Fibroblast of villous mesenchyme (primary cell): Measurements from ENCODE around the gene ADGRE2. TPM values are rescaled to one million over a fixed set of nuclear protein-coding genes. Genes with fewer than 3 reads are reported as not detected.
A peak's percentile ranks its signal among the peaks of the same experiment; 100 is the strongest.
"Not testable (repeated sequence)": the region's sequence is repeated elsewhere in the genome, so short reads cannot be mapped to it uniquely, and the experiment has no call there.

Source experiments
- DNase-seq: peaks from one replicate; pipeline ENCODE4 v3.0.0-alpha.2; 2010; ENCODE audit warnings: low read depth
- H3K4me3 ChIP-seq: 2 replicates; pipeline ENCODE4 v1.5.1; 2011; ENCODE audit warnings: low read depth, mild to moderate bottlenecking, low read length
- total RNA-seq: library from RNA; depleted of rRNA; stranded (reverse); fragments of >200 nt; gene quantifications from 2 replicates; pipeline ENCODE4 v1.2.3, GENCODE V29; 2012
- TF ChIP-seq, protein P1 (sequence below): IDR thresholded peaks from 2 replicates; pipeline ENCODE4 v1.5.1; 2012; ENCODE audit warnings: low read depth, mild to moderate bottlenecking, low read length; ENCODE audit not compliant: insufficient read depth

The ADGRE2 gene
- total RNA-seq = 0.43 and 0.97 TPM in 2 replicates

DNA sequence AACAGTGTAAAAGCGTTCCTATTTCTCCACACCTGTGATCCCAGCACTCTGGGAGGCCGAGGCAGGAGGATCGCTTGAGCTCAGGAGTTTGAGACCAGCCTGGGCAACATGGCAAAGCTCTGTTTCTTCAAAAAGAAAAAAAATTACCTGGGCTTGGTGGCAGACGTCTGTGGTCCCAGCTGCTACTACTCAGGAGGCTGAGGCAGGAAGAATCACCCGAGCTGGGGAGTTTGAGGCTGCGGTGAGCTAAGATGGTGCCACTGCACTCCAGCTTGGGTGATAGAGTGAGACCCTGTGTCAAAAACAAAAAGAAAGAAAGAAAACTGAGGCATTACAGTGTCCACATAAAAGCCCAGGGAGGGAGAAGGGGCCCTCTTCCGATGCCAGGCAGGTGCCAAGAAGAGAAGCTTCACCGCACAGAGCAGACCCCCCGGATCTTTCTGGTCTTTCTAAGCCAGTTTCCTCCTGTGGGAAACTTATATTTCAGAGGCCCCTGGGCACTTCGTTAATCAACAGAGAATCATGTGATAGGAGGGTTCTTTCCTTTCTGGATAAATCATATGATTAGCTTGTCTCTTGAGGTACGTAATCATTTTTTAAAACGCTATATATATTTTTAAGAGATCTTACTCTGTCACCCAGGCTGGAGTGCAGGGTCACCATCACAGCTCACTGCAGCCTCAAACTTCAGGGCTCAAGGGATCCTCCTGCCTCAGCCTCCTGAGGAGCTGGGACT lies at the start of gene ADGRE2:
TSS of gene ADGRE2 (minus strand) at position 451 of the 736 bp plus-strand sequence. CDS start 1,804 bp downstream, outside the sequence.
- H3K4me3 ChIP-seq, DNase-seq: not testable (repeated sequence)

GRCh38 chr19:14826006-14826405 lies 47.6 kb upstream of the ADGRE2 start:
- no peak for DNase-seq
- no peak overlapping the region for H3K4me3 ChIP-seq
- TF ChIP-seq, protein P1, sequence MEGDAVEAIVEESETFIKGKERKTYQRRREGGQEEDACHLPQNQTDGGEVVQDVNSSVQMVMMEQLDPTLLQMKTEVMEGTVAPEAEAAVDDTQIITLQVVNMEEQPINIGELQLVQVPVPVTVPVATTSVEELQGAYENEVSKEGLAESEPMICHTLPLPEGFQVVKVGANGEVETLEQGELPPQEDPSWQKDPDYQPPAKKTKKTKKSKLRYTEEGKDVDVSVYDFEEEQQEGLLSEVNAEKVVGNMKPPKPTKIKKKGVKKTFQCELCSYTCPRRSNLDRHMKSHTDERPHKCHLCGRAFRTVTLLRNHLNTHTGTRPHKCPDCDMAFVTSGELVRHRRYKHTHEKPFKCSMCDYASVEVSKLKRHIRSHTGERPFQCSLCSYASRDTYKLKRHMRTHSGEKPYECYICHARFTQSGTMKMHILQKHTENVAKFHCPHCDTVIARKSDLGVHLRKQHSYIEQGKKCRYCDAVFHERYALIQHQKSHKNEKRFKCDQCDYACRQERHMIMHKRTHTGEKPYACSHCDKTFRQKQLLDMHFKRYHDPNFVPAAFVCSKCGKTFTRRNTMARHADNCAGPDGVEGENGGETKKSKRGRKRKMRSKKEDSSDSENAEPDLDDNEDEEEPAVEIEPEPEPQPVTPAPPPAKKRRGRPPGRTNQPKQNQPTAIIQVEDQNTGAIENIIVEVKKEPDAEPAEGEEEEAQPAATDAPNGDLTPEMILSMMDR = no peak

DNA sequence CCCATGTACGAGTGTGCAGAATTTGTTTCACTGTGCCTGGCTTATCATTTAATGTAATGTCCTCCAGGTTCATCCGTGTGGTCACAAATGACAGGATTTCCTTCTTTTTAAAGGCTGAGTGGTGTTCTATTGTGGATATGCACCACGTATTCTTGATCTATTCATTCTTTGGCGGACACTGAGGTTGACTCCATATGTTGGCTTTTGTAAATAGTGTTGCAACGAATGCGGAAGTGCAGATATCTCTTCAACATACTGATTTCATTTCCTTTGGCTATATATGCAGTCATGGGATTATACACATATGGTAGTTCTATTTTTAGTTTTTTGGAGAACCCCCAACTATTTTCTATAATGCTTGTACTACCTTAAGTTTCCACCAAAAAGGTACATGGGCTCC lies 43.6 kb upstream of the ADGRE2 start:
- H3K4me3 ChIP-seq = no peak overlapping the region
- TF ChIP-seq, protein P1 = no peak
- DNase-seq = peak; percentile 31

- DNase-seq = no peak
- H3K4me3 ChIP-seq = no peak overlapping the region
- TF ChIP-seq, protein P1 = no peak
These were observed 40.2 kb upstream of the ADGRE2 start for GRCh38 chr19:14818588-14818987.

GRCh38 chr19:14817052-14817451 lies 38.7 kb upstream of the ADGRE2 start:
- no peak overlapping the region for H3K4me3 ChIP-seq
- no peak for DNase-seq
- TF ChIP-seq, protein P1 = no peak

GRCh38 chr19:14814982-14815652 lies 36.8 kb upstream of the ADGRE2 start:
- no peak overlapping the region for H3K4me3 ChIP-seq
- TF ChIP-seq, protein P1 = no peak
- peak; percentile 20 for DNase-seq

- DNase-seq = no peak
- no peak overlapping the region for H3K4me3 ChIP-seq
- TF ChIP-seq, protein P1 = no peak
These were observed 31.1 kb upstream of the ADGRE2 start for GRCh38 chr19:14809272-14810057.
